Adrenal gland (tissue), 5 donors: ENCODE measurements around the gene ENG.

Experiments used
- CTCF ChIP-seq, 6 experiments: fragments of 450-650 bp in 4 of 6; fragments of 200-600 bp in 2 of 6; sonication (generic) in 1 of 6; IDR thresholded peaks; 1 replicate in 5 of 6; 2 replicates in 1 of 6; pipeline versions ENCODE4 v1.5.1 to v1.8.0; 2016 to 2021; ENCODE audit warnings: antibody characterized with exemption in 6 of 6, mild to moderate bottlenecking in 2 of 6, moderate library complexity in 1 of 6
- POLR2A ChIP-seq, 2 donors: fragments of 450-650 bp; IDR thresholded peaks; one replicate each; pipeline ENCODE4 v1.6.1; 2017; ENCODE audit warnings: antibody characterized with exemption in 2 of 2, mild to moderate bottlenecking in 2 of 2, moderate library complexity in 1 of 2
- donor health status: DM: no; HTN: no; CAD: no.

GRCh38 chr9:127769929-127770582, 84.4 kb downstream of the ENG start:
- TF ChIP-seq CTCF (IDR thresholded peaks at IDR 0.05) (no peak), POLR2A (IDR thresholded peaks at IDR 0.05) (no peak)
